Neutrophil (primary cell): ENCODE results near the gene RASAL1.

Experiments used
- H3K27ac ChIP-seq: fragments of 200-600 bp; sonication (generic); 2 replicates; pipeline ENCODE4 v1.5.1; 2016; ENCODE audit warnings: mild to moderate bottlenecking, moderate library complexity
- H3K27me3 ChIP-seq: fragments of 200-600 bp; sonication (generic); 2 replicates; pipeline ENCODE4 v1.6.0; 2016; ENCODE audit warnings: mild to moderate bottlenecking
- H3K36me3 ChIP-seq: fragments of 200-600 bp; sonication (generic); 2 replicates; pipeline ENCODE4 v1.5.1; 2017
- H3K4me1 ChIP-seq, 2 experiments: fragments of 200-600 bp in 1 of 2; sonication (generic) in 1 of 2; 1 replicate in 1 of 2; 2 replicates in 1 of 2; pipeline versions ENCODE4 v1.5.1 to v1.6.1; 2013 to 2016; ENCODE audit warnings: low read depth in 1 of 2, low read length in 1 of 2, mild to moderate bottlenecking in 1 of 2, moderate library complexity in 1 of 2; ENCODE audit not compliant: control insufficient read depth in 1 of 2, insufficient read depth in 1 of 2
- H3K4me3 ChIP-seq, 2 experiments: fragments of 200-600 bp in 1 of 2; sonication (generic) in 1 of 2; 1 replicate in 1 of 2; 2 replicates in 1 of 2; pipeline ENCODE4 v1.5.1; 2013 to 2016; ENCODE audit warnings: low read depth in 1 of 2, low read length in 1 of 2, mild to moderate bottlenecking in 1 of 2, moderate library complexity in 1 of 2
- H3K9me3 ChIP-seq: fragments of 200-600 bp; sonication (generic); 2 replicates; pipeline ENCODE4 v1.5.1; 2016
- CTCF ChIP-seq: fragments of 200-600 bp; sonication (generic); IDR thresholded peaks from 2 replicates; pipeline ENCODE4 v1.5.1; 2016; ENCODE audit warnings: antibody characterized with exemption

The RASAL1 gene

GRCh38 chr12:113172185-113172584, 36.6 kb upstream of the RASAL1 start:
- no peak for TF ChIP-seq CTCF
- peaks cover 89% of the 10 kb centered on the region for H3K36me3 ChIP-seq

GRCh38 chr12:113171543-113171942, 36.0 kb upstream of the RASAL1 start:
- Histone ChIP-seq H3K4me1 (no peaks in the 10 kb centered on the region), H3K27me3 (no peaks in the 10 kb centered on the region), H3K27ac (no peak overlapping the region), H3K4me3 (no peak overlapping the region), H3K36me3 (peaks cover 88% of the 10 kb centered on the region), H3K9me3 (no peaks in the 10 kb centered on the region)
- TF ChIP-seq CTCF: no peak

More at GRCh38 chr12:113172185-113172584, 36.6 kb upstream of the RASAL1 start:
- no peaks in the 10 kb centered on the region for H3K27me3 ChIP-seq
- no peaks in the 10 kb centered on the region for H3K4me1 ChIP-seq
- no peak overlapping the region for H3K4me3 ChIP-seq
- no peak overlapping the region for H3K27ac ChIP-seq
- H3K9me3 ChIP-seq: no peaks in the 10 kb centered on the region

- H3K27me3 ChIP-seq: no peaks in the 10 kb centered on the region
- peaks cover 87% of the 10 kb centered on the region for H3K36me3 ChIP-seq
- no peak for TF ChIP-seq CTCF
- no peaks in the 10 kb centered on the region for H3K4me1 ChIP-seq
- no peak overlapping the region for H3K4me3 ChIP-seq
- H3K9me3 ChIP-seq: no peaks in the 10 kb centered on the region
- H3K27ac ChIP-seq: no peak overlapping the region
These were observed 35.4 kb upstream of the RASAL1 start for GRCh38 chr12:113170926-113171325.

- no peak overlapping the region for H3K4me3 ChIP-seq
- no peaks in the 10 kb centered on the region for H3K27me3 ChIP-seq
- no peak overlapping the region for H3K27ac ChIP-seq
- no peaks in the 10 kb centered on the region for H3K4me1 ChIP-seq
- TF ChIP-seq CTCF: no peak
- no peaks in the 10 kb centered on the region for H3K9me3 ChIP-seq
- peaks cover 87% of the 10 kb centered on the region for H3K36me3 ChIP-seq
These were observed 34.9 kb upstream of the RASAL1 start for GRCh38 chr12:113170457-113170856.

GRCh38 chr12:113169697-113170096, 34.1 kb upstream of the RASAL1 start:
- no peak for TF ChIP-seq CTCF
- no peaks in the 10 kb centered on the region for H3K27me3 ChIP-seq
- no peaks in the 10 kb centered on the region for H3K4me1 ChIP-seq
- H3K36me3 ChIP-seq: peaks cover 87% of the 10 kb centered on the region
- no peak overlapping the region for H3K27ac ChIP-seq
- no peaks in the 10 kb centered on the region for H3K9me3 ChIP-seq
- H3K4me3 ChIP-seq: no peak overlapping the region

- no peak for TF ChIP-seq CTCF
- Histone ChIP-seq H3K9me3 (no peaks in the 10 kb centered on the region), H3K27me3 (no peaks in the 10 kb centered on the region), H3K27ac (no peak overlapping the region), H3K4me1 (no peaks in the 10 kb centered on the region), H3K36me3 (peaks cover 95% of the 10 kb centered on the region), H3K4me3 (no peak overlapping the region)
These were observed 32.3 kb upstream of the RASAL1 start for GRCh38 chr12:113167868-113168267.
